OCI-LY3 (cell line): ENCODE measurements around the gene CLPSL1.

Experiments
- EZH2phosphoT487 ChIP-seq: fragments of 200-600 bp; shearing (Covaris generic); IDR thresholded peaks from 2 replicates; pipeline ENCODE4 v1.6.1; 2018; ENCODE audit warnings: antibody characterized with exemption, mixed run types, low read depth
- TF ChIP-seq, protein P1 (sequence below): fragments of 200-600, 300-600 bp; sonication (generic); IDR thresholded peaks from 2 replicates; pipeline ENCODE4 v1.5.1; 2014; ENCODE audit warnings: antibody characterized with exemption, low read length, low read depth

- TF ChIP-seq, protein P1, sequence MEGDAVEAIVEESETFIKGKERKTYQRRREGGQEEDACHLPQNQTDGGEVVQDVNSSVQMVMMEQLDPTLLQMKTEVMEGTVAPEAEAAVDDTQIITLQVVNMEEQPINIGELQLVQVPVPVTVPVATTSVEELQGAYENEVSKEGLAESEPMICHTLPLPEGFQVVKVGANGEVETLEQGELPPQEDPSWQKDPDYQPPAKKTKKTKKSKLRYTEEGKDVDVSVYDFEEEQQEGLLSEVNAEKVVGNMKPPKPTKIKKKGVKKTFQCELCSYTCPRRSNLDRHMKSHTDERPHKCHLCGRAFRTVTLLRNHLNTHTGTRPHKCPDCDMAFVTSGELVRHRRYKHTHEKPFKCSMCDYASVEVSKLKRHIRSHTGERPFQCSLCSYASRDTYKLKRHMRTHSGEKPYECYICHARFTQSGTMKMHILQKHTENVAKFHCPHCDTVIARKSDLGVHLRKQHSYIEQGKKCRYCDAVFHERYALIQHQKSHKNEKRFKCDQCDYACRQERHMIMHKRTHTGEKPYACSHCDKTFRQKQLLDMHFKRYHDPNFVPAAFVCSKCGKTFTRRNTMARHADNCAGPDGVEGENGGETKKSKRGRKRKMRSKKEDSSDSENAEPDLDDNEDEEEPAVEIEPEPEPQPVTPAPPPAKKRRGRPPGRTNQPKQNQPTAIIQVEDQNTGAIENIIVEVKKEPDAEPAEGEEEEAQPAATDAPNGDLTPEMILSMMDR: no peak
- no peak for TF ChIP-seq EZH2phosphoT487
Observed at GRCh38 chr6:35750557-35750956, 30.3 kb upstream of the CLPSL1 start.
